Eye (tissue), 1 donor: ENCODE results near the gene CDH15.
A peak's percentile ranks its signal among the peaks of the same experiment; 100 is the strongest.

Experiments used
- DNase-seq: peaks from one replicate; pipeline ENCODE4 v3.0.0-alpha.2; 2015

Gene CDH15

DNA sequence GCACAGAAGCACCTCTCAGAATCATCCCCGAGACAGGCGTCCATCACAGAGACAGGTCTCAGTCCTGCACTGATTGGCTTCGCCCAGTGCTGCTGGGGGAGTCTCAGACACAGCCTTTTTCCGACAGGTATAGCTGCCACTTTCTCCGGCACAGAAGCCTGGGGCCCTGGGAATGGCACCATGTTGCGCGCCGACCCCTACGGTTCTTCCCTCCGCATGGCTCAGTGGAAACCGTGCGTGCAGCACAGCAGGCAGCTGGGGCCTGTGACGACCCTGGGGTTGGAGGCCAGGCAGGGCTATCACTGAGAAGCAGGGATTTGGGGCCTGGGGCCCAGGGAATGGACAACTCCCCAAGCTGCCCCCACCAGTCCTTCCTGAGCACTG lies 29.7 kb upstream of the CDH15 start:
- no peak for DNase-seq

DNA sequence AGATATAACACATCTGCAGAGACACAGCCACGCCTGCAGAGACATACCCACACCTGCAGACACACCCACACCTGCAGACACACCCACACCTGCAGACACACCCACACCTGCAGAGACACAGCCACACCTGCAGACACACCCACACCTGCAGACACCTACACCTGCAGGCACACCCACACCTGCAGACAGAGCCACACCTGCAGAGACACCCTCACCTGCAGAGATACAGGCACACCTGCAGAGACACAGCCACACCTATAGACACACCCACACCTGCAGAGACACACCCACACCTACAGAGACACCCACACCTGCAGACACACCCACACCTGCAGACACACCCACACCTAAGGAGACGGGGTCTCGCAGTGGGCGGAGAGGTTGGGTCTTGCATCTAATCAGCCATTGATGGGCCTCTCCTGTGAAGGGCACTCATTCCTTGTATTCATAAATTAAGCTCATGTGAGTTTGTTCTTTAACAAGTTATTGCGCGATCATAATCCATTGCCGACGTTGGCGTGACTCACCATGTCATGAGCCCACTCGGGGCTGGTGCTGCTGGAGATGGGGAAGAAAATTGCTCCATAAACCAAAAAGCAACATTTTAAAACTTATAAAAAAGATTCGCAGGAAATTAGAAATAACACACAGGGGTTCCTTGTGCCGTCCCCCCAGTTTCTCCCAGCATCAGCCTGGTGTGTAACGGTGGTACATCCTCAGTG lies 28.9 kb upstream of the CDH15 start:
- DNase-seq = no peak

DNA sequence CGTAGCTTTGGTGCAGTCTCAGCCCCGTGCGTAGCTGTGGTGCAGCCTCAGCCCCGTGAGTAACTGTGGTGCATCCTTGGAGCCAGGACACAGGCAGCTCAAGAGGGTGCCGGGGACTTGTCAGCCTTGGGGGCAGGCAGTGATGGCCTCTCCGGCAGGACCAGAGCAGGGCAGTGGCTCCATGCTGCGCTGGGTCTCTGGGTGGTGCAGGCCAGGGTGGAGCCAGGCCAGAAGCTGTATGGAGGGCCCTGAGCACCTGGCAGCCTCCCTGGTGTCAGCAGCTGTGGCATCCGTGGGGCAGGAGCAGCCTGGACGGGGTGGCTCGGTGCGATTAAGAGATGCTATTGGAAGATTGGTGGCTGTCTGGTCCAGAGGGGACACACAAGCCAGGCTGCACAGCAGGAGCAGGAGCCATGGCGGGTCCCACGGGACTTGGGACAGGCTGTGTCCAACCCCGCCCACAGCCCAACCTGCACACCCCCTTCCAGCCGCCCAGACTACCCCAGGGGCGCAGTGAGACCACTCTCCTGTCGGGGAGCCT lies 28.3 kb upstream of the CDH15 start:
- DNase-seq = no peak

DNA sequence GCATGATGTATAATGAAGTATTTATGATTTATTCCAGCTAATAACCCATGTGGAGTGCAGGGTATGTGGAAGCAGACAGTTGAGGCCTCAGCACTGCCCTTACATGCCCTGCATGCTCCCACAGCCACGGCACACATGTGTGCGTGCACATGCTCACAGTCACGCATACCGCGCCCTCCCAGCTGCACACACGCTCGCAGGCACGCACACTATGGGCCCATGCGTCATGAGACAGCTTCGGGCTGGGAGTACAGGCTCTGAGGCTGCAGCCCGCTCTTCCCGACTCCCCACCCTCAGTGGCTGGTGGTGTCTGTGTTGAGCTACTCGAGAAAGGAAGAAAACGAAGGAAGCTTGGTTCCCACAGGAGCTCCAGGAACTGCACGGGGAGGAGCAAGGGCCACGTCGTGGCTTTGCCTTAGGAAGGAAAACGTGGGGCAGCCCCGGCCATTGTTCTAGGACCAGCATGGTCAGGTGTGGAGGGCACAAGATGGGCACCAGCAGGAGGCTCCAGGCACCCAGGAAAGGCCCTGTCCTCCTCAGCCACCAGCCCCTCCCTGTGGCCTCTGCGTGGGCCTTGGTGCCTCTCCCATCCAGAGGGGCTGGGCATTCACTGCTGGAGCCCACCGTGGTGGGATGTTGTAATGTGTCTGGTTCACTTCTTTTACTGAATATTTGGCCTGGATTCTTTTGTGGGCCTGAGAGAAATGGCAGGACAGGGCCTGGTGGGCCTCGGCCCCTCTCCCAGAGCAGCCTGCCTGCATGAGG lies 27.5 kb upstream of the CDH15 start:
- DNase-seq = no peak

DNA sequence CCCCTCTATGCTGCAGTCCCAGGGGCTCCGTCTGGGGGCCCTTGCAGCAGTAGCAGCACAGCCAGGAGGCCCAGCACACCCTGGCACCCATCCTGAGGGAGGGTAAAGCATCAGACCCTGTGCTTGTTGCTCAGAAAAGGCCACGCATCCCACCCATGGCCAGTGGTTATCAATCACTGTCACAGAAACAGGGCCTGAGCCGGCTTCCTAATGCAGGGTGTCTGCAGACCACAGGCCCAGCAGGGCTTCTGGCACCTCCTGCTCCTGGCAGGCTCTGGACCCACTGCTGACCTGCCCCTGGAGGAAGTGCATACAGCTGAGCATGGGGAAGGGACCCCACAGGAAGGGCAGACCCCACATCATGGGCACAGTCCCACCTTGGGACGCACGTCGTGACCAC lies 26.9 kb upstream of the CDH15 start:
- DNase-seq = no peak

DNA sequence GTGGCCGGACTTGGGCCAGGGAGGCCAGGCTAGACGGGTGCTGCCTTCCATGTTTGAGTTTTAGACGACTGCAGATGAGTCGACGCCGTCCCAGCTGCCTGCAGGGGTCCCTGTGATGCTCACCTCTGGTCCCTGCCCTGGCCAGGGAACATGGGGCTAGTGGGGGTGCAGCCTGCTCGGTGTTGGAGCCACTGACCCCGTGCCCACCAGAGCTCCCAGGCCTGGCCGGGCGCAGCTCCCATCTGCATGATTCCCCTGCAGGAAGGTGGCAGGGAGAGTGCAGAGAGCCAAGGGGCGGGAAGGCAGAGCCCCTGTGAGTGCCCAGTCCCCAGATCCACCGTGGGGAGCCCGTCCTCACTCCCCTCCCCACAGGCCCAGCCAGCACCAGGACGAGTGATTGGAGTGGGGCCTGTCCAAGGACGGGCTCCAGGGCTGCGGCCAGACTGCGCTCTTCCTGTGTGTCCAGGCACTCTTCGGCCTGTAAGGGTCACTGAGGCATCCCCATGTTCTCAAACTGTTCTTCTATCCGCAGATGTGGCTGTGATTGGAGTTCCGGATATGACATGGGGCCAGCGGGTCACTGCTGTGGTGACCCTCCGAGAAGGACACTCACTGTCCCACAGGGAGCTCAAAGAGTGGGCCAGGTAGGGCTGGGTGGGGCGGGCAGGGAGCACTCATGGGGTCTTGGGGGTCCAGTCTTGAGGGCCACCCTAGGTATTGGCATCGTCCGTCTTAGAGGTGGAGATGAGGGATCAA lies 26.0 kb upstream of the CDH15 start:
- DNase-seq = no peak

DNA sequence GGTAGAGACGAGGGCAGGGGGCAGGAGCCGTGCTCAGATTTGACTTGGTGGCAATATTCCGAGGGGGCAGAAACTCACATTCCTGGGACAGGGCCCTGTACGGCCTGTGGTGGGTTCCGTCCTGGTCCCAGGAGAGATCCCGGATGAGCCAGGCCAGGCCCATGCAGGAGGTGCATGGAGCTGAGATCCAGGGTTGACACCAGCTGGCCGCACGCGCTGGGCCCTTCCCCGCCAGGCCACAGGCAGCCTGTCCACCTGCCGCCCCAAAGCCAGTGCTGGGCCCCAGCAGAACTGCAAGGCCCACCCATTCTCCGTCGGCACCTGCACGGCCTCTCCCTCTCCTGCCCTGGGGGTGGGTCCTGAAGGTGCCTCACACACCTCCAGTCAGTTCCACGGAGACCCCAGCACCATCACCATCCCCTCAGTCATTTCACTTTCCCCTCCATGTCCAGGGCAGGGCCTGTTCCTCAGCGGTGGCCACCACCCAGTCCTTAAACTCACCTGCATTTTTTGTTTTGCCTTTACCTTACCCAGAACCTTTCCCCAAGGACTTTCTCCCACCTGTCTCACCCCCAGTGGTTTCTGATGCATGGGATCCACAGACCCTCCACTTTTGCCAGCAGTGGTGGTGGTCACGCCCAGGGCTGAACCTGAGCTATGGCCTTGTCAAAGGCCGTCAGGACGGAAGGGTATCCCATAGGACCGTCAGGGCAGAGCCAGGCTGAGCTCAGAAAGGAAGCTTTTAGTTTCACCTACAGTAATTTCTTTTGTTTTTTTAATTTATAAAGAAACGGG lies 25.1 kb upstream of the CDH15 start:
- DNase-seq = no peak

DNA sequence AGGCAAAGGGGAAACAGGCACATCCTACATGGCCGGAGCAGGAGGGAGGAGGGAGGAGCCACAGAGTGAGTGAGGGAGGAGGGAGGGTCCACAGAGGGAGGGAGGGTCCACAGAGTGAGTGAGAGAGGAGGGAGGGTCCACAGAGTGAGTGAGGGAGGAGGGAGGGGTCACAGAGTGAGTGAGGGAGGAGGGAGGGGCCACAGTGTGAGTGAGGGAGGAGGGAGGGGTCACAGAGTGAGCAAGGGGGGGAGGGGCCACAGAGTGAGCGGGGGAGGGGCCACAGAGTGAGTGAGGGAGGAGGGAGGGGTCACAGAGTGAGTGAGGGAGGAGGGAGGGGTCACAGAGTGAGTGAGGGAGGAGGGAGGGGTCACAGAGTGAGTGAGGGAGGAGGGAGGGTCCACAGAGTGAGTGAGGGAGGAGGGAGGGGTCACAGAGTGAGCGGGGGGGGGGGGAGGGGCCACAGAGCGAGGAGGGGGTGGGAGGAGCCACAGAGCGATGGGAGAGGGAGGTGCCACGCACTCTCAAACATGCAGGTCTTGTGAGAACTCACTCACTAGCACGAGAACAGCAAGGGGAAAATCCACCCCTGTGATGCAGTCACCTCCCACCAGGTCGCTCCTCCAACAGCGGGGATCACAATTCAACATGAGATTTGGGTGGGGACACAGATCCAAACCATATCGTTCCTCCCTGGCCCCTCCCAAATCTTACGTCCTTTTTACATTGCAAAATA lies 24.3 kb upstream of the CDH15 start:
- no peak for DNase-seq

DNA sequence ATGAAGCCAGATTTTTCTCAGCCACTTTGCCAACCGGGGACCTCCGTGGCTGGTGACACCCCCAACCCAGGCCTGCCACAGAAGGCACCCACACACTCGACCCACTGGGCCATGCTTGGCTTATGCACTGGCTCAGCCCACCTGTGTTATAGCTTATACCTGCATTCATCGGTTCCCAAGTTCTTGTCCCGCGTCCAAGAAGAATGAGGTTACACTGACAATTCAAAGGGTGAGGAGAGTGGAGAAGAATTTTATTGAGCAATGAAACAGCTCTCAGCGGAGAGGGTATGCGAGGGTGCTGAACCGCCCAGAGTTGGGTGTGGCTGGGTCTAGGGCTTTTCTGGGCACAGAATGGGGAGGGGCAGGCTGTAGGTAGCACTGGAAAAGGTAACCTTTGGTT lies 22.2 kb upstream of the CDH15 start:
- DNase-seq = no peak

DNA sequence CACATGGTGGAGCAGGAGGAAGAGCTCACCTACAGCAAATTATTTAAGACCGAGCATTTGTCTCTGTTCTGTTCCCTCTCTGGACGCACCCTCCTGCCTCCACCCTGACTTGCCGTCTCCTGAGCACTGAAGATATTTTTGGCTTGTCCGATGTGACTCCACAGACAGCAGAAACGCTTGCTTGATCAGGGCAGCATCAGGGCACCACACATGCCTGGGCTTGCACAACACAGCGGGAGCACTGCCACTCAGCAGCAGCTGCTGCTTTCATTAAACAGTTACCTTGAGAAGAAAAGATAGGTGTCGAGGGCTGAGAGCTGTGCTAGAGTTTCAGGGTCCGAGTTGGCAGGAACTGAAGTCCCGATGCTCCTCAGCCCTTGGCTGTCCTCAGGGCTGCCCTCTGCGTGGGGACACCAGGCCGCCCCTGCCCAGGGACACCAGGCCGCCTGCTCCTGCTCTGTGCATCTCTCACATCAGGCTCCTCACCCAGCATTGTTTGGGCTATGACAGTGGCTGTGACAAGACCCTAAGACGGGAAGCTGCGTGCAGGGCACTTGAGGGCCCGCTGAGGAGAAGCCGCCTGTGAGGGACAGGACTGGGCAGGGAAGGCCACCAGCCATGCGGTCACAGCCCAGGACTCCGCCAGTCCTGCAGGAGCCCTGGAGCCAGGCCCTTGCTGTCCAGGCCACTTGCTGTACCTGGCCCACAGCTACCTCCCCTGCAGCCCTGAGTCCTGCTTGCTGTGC lies 21.3 kb upstream of the CDH15 start:
- no peak for DNase-seq

DNA sequence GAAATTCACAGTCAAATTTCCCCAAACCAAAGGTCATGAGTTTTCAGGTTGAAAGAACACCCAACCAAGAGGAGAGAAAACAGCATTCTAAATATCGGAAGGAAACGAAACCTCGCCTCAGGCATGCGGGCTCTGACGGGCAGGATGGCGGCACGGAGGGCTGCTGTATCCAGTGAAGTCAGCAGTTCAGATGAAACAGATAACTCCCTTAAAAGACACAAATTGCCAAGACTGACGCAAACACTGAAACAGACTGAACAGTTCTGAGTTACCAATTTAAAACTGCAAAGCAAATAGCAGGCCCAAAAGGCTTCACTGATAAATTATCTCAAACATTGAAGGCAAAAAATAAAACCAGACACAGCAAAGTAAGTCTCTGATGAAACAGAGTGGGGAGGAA lies 20.6 kb upstream of the CDH15 start:
- DNase-seq = no peak

DNA sequence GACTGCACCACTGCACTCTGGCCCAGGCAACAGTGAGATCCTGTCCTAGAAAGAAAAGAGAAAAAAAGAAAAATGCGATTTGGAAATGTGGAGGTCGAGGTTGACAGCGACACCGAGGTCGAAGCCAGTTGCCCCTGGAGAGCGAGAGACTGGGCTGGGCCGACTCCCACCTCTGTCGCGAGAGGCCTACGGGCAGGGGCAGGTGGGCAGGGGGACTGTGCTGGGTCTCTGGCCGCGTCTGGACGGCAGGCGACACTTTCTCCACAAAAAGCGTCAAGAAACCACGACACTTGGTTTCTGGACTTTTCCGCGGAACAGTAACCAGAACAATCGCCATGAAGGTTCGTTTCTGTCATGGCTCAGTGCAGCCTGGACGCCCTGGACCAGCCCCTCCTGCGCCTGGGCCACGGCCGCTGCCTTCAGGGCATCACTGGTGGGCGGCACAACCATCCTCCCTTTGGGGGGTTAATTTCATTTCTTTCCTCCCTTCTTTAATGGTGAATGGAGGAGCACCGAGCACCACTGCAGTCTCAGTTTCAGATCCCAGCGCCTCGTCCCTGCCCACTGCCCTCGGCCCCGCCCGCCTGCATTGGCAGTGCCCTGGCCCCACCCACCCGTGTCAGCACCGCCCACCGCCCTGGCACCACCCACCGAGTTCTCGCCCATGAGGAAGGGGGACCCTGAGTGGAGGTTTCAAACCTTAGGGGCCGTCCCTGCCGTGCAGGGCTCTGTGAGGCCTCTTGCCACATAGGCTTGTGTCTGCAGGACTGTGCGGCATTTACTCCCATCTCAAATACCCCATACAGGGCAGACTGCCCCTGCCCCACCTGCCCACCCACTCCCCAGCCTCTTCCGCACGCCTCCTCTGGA lies 18.5 kb upstream of the CDH15 start:
- no peak for DNase-seq

DNA sequence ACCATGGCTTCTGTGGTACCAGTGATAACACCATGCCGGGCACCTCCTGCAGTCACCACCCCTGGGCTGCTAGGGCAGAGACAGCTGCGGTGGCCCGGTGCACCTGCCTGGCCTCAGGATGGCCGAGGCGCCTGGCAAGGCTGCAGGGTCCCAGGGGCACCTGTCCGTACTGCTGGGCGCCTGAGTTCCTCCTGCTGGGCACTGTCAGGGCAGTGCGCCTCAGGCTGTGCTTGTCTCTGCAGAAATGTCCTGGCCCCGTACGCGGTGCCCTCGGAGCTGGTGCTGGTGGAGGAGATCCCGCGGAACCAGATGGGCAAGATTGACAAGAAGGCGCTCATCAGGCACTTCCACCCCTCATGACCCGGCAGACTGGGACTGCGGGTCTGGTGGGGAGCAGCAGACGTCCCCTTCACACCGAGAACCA lies 17.7 kb upstream of the CDH15 start:
- no peak for DNase-seq

DNA sequence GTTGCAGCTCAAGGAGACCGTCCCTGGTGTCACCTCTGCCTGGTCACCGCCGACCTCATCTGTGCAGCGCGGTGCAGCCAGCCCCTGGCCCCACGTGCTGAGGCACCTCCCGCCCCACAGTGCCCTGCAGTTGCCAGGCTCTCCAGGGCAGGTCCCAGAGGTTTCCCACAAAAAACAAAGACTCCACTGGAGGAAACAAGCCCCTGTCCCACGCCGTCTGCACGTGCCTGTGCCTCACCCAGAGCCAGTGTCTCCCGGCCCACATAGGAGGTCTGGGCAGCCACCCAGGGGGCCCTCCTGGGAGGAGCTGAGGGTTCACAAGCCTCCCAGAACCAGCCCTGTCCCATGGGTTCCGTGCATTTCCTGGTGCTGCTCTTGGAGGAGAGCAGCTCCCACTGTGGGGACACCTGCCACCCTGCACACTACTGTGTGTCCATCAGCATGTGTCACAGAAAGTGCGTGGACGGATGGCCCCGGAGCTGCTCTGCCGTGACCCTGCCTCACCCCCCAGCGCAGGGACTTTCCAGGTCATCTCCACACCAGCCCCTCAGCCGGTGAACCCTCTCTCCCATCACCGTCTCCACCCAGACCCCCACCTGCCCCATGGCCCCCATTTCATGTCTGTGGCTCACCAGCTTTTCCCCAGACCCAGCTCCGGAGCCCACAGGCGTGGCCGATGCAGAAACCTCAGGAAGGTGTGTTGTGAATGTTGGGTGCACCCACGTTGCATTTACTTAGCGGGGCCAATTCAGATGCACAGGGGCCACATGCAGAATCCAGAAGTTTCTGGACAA lies 17.0 kb upstream of the CDH15 start:
- DNase-seq = no peak

DNA sequence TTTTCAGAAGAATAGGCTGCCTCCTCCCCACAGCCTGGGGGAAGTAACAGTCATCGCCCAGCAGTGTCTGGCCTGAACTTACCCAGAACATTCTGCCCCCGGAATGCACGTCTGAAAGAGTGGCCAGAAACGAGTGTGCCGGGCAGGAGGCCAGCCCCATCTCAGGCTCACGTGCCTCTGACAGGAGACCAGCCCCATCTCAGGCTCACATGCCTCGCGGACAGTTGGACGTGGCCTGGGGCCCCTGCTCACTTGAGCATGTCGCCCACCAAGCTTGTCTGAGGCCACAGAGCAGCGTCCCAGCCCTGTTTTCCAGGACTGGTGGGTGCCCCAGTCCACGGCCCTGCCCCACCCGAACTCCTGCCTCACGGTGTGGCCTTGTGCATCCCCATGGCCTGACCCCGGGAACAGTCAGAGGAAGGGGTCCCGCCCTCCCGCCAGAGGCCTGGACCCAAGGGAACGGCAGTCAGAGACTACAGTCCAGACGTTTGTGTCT lies 16.3 kb upstream of the CDH15 start:
- DNase-seq = peak; percentile 47

DNA sequence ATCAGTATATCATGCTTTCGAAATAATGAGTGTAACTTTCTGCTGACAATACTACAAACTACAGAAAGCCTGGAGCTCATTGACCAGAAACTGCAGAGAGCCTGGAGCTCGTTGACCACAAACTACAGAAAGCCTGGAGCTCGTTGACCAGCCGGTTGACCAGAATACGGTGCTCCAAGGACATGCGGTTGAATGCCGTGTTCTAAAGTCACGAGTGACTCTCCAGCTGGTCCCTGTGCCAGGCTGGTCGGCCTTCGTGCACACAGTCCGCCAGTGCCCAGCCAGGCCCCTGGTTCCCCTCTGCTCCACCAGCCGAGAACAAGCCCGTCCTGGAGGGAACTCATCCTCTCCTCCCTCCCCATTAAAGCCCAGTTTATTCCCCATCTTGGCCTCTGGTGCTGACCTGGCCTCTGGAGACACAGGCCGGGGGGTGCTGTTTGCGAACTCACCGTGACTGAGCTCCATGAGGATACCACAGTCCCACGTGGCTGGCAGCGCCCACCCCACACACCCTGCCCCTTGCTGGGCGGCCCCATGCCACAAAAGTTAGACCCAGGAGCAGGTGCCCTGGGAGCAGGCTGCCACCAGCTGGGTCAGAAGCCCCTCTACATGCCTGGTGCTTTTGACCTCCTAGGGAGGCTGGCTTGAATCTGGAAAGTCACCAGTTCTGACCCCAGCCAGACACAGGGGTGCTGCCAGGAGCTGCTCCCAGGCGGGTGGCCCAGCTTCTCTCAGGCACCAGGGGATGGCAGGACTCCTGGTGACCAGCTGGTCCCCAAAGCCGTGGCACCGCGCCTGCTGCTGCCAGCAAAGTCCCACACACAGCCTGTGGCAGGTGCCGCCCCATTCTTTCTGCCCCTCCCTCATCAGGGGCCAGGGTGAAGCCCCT lies 15.5 kb upstream of the CDH15 start:
- DNase-seq = no peak

DNA sequence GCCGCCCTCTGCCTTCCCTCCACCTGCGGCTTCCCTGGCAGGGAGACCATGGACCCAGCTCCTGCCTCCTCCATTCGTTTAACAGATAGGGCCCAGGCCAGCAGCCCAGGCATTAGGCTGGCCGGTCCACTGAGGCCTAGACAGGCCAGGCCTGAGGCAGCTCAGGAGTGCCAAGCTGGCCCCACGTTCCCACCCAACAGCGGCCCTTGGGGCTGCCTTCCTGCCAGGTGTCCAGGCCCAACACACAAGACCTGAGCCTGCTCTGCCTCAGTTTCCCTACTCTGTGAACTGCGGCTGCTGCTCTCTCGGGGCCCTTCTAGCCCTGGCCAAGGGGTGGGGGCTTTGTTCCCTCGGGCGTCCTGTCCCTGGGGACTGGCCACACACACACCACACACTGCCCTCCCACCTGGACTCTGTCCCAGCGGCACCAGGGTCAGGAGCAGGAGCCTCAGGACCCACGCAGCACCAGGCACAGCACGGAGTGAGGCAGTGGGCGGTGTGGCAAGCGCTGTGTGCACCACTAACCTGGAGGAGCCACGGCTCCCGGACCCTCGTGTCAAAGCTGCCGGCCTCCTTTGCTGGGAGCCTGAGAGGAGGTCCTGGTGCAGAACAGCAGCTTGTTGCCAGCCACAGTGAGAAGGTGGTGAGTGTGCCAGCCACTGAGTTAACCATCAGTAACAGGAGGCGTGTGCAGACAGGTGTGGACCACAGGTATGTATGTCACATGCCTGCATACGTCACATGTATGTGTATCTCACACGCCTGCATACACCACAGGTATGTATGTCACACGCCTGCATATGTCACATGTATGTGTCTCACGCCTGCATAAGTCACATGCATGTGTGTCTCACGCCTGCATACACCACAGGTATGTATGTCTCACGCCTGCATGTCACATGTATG lies 14.6 kb upstream of the CDH15 start:
- DNase-seq = no peak
